SU-DHL-6 (cell line): ENCODE measurements around the gene GABRE.

Experiments
- H2AFZ ChIP-seq: fragments of 200-600 bp; sonication (generic); 2 replicates; pipeline ENCODE4 v1.6.1; 2014; ENCODE audit warnings: low read depth, mild to moderate bottlenecking, moderate library complexity, mixed read lengths, antibody characterized with exemption, low read length; ENCODE audit not compliant: severe bottlenecking
- H3F3A ChIP-seq: fragments of 200-600 bp; shearing (Covaris generic); 2 replicates; pipeline ENCODE4 v1.6.0; 2016; ENCODE audit warnings: antibody characterized with exemption, mild to moderate bottlenecking; ENCODE audit not compliant: insufficient read depth
- H3K27ac ChIP-seq: fragments of 200-600 bp; sonication (generic); 2 replicates; pipeline ENCODE4 v1.5.1; 2016; ENCODE audit warnings: low read depth, mild to moderate bottlenecking, low read length, moderate library complexity, mixed read lengths
- H3K27me3 ChIP-seq: fragments of 200-600 bp; sonication (generic), shearing (Covaris generic); 2 replicates; pipeline ENCODE4 v1.6.0; 2014; ENCODE audit warnings: mild to moderate bottlenecking, low read length
- H3K36me3 ChIP-seq: fragments of 200-600 bp; sonication (generic); 2 replicates; pipeline ENCODE4 v1.6.1; 2014; ENCODE audit warnings: mild to moderate bottlenecking, low read length, mixed read lengths
- H3K4me2 ChIP-seq: fragments of 300-600, 200-600 bp; shearing (Covaris generic), sonication (generic); 2 replicates; pipeline ENCODE4 v1.6.0; 2014; ENCODE audit warnings: low read length, low read depth, mild to moderate bottlenecking; ENCODE audit not compliant: poor library complexity, severe bottlenecking
- H3K4me3 ChIP-seq: fragments of 200-600 bp; sonication (generic); 2 replicates; pipeline ENCODE4 v1.5.1; 2014; ENCODE audit warnings: antibody characterized with exemption, low read length, mild to moderate bottlenecking, mixed read lengths; ENCODE audit not compliant: insufficient read depth, poor library complexity, severe bottlenecking
- H3K79me2 ChIP-seq: fragments of 200-600 bp; sonication (generic); 2 replicates; pipeline ENCODE4 v1.6.1; 2014; ENCODE audit warnings: mild to moderate bottlenecking, low read length, moderate library complexity; ENCODE audit not compliant: insufficient read depth
- H3K9ac ChIP-seq: fragments of 200-600 bp; sonication (generic); 2 replicates; pipeline ENCODE4 v1.7.0; 2014; ENCODE audit warnings: mild to moderate bottlenecking, low read length
- H3K9me2 ChIP-seq: fragments of 200-600 bp; sonication (generic); replicated peaks from 2 replicates; pipeline ENCODE4 v1.6.1; 2014; ENCODE audit warnings: low read length; ENCODE audit not compliant: insufficient read depth
- H3K9me3 ChIP-seq: fragments of 200-600 bp; sonication (generic); 2 replicates; pipeline ENCODE4 v1.6.1; 2014; ENCODE audit warnings: low read length, mixed read lengths; ENCODE audit not compliant: insufficient read depth
- H4K20me1 ChIP-seq: fragments of 200-600 bp; sonication (generic); 2 replicates; pipeline ENCODE4 v1.6.1; 2014; ENCODE audit warnings: low read depth, mild to moderate bottlenecking, antibody characterized with exemption, low read length, moderate library complexity, mixed read lengths
- CTCF ChIP-seq: fragments of 200-600 bp; sonication (generic); IDR thresholded peaks from one replicate; pipeline ENCODE4 v1.5.1; 2017; ENCODE audit warnings: antibody characterized with exemption, mild to moderate bottlenecking, low read length, moderate library complexity; ENCODE audit not compliant: insufficient read depth, poor library complexity, severe bottlenecking
- EZH2phosphoT487 ChIP-seq: fragments of 200-600 bp; sonication (generic), shearing (Covaris generic); conservative IDR thresholded peaks from 2 replicates; pipeline ENCODE4 v1.6.1; 2018; ENCODE audit warnings: mild to moderate bottlenecking, antibody characterized with exemption, low read length, moderate library complexity, mixed read lengths

Gene GABRE

GRCh38 chrX:151974336-151975227, at the start of gene GABRE:
GABRE (minus strand) TSS chrX:151974676; CDS start chrX:151974625, 51 bp downstream.
- H3K9me3 ChIP-seq = no peaks in the 10 kb centered on the region
- H3K4me2 ChIP-seq = no peak within 1 kb of the TSS
- H3K4me3 ChIP-seq = no peak within 1 kb of the TSS
- H4K20me1 ChIP-seq = no peaks in the 10 kb centered on the region
- H3K27me3 ChIP-seq = no peaks in the 10 kb centered on the region
- no peaks in the 10 kb centered on the region for H3K36me3 ChIP-seq
- TF ChIP-seq CTCF (no peak), EZH2phosphoT487 (no peak)
- no peaks in the 10 kb centered on the region for H3K9me2 ChIP-seq
- no peak within 1 kb of the TSS for H3K9ac ChIP-seq
- H3K79me2 ChIP-seq = no peaks in the 10 kb centered on the region
- H2AFZ ChIP-seq = no peak within 1 kb of the TSS
- H3K27ac ChIP-seq = no peak within 1 kb of the TSS
- no peaks in the 10 kb centered on the region for H3F3A ChIP-seq

- H3K79me2 ChIP-seq = no peaks in the 10 kb centered on the region
- H4K20me1 ChIP-seq = no peaks in the 10 kb centered on the region
- no peak overlapping the region for H3K4me3 ChIP-seq
- no peaks in the 10 kb centered on the region for H3F3A ChIP-seq
- no peaks in the 10 kb centered on the region for H3K9me2 ChIP-seq
- no peak overlapping the region for H3K27ac ChIP-seq
- H3K9me3 ChIP-seq = no peaks in the 10 kb centered on the region
- TF ChIP-seq EZH2phosphoT487 (no peak), CTCF (no peak)
- no peaks in the 10 kb centered on the region for H3K27me3 ChIP-seq
- H2AFZ ChIP-seq = no peak overlapping the region
- H3K9ac ChIP-seq = no peak overlapping the region
- no peaks in the 10 kb centered on the region for H3K36me3 ChIP-seq
- H3K4me2 ChIP-seq = no peak overlapping the region
Measured at GRCh38 chrX:152020888-152021287, 46.4 kb upstream of the GABRE start.

GRCh38 chrX:151999813-152000212, 25.3 kb upstream of the GABRE start:
- no peaks in the 10 kb centered on the region for H4K20me1 ChIP-seq
- H3K4me3 ChIP-seq = no peak overlapping the region
- no peaks in the 10 kb centered on the region for H3F3A ChIP-seq
- TF ChIP-seq CTCF (no peak), EZH2phosphoT487 (no peak)
- no peaks in the 10 kb centered on the region for H3K9me3 ChIP-seq
- H3K9me2 ChIP-seq = no peaks in the 10 kb centered on the region
- no peak overlapping the region for H3K27ac ChIP-seq
- no peak overlapping the region for H3K9ac ChIP-seq
- no peak overlapping the region for H2AFZ ChIP-seq
- no peaks in the 10 kb centered on the region for H3K79me2 ChIP-seq
- no peaks in the 10 kb centered on the region for H3K27me3 ChIP-seq
- H3K36me3 ChIP-seq = no peaks in the 10 kb centered on the region
- H3K4me2 ChIP-seq = no peak overlapping the region
